ENCODE data around the gene ADCY2.

The ADCY2 gene

DNA sequence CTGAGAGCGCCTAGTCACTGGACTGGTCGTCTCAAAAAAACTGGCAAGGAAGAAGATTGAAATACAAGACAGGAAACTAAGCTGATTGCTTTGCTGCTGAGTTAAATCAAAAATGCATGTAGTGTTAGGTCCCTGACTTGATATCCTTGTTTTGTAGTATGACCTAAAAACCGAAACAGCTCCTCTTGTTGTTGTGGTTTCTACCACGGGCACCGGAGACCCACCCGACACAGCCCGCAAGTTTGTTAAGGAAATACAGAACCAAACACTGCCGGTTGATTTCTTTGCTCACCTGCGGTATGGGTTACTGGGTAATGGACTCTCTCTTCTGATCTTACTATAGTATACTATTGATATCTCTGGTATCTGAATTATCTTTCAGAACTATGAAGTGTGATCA is 477.3 kb downstream of the ADCY2 start:
- no peak for DNase-seq

DNA sequence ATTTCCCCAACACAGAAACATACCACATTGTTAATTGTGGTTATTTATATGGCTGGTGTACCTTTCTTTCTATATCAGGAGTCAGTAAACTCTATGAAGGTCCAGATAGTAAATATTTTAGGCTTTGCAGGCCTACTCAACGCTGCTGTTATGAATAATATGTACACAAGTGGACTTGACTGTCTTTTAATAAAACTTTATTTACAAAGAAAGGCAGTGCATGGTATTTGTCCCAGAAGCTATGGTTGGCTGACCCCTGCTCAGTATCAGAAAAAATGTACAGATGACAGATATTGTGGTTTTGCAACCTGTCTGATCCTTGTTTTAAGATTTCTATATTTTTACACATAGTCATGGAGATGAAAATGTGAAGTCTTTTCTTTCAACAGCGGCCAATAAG is 478.7 kb downstream of the ADCY2 start:
- no peak for DNase-seq

DNA sequence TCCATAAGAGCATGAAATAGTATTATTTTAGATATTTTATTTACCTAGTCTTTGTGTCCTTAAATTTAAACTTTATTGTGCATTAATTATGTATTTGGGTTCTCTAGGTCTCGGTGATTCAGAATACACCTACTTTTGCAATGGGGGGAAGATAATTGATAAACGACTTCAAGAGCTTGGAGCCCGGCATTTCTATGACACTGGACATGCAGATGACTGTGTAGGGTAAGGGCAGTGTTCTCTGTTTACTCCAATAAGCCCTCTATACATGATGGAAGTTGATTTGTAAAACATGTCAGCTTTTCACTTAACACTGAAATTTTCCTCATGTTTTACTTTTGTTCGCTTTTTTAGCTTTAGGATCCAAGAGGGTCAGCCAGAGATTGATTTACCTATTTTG is 479.2 kb downstream of the ADCY2 start:
- DNase-seq = no peak

DNA sequence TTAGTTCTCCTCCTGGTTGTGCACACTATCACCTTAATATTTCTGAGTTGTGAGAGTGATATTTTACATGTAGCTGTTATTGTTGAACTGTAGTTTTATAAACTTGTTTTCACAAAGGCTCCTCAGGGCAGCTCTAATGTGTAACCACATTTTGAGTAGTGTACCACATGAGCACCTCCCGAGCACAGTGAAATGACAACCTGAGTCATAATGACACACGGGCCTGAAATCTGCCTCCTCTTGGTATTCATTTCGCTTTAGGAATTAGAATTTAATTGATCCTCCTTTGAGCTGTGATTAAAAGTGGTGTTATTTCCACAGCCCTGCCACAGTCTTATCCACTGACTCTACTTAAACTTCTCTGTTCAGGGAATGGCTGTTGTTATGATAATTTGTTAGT is 480.9 kb downstream of the ADCY2 start:
- DNase-seq = no peak

DNA sequence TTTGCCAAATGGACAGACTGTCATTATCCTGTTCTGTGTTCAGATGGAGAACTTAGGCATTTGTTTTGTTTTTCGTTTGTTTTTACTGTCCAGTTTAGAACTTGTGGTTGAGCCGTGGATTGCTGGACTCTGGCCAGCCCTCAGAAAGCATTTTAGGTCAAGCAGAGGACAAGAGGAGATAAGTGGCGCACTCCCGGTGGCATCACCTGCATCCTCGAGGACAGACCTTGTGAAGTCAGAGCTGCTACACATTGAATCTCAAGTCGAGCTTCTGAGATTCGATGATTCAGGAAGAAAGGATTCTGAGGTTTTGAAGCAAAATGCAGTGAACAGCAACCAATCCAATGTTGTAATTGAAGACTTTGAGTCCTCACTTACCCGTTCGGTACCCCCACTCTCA is 481.9 kb downstream of the ADCY2 start:
- DNase-seq = no peak

DNA sequence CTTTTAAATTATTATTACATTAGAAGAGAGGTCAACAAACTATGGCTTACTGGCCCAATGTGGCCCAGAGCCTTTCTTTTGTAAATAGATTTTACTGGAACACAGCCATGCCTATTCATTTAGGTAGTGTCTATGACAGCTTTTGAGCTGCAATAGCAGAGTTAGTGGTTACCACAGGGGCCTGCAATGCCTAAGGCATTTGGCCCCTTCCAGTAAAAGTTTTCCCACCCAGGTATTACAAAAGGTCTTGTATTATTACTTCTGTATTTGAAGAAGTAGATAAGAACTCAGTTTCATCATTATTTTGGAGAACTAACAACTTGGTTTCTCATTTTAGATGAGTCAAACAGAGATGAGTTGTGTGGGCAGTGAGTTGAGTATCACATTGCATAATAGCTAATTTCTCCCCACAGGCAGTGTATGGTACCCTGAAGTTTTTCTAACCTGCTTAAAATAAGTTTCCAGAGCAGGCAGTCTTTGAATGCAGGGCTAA is 482.5 kb downstream of the ADCY2 start:
- DNase-seq = no peak

Measured in right kidney (tissue), 1 donor.